Thyroid gland (tissue), 4 donors: ENCODE results near the gene TMEM263. TPM values are rescaled to one million over a fixed set of nuclear protein-coding genes. Genes with fewer than 3 reads are reported as not detected.
A peak's percentile ranks its signal among the peaks of the same experiment; 100 is the strongest.

Experiments
- DNase-seq, 2 donors: peaks; one replicate each; pipeline ENCODE4 v3.0.0-alpha.2; 2019
- H3K27ac ChIP-seq, 3 donors: fragments of 200-600 bp; sonication (generic); 1 replicate in 2 of 3; 2 replicates in 1 of 3; pipeline ENCODE4 v1.5.1; 2016 to 2019; ENCODE audit warnings: mild to moderate bottlenecking in 1 of 3, moderate library complexity in 1 of 3
- H3K27me3 ChIP-seq: fragments of 200-600 bp; sonication (generic); one replicate; pipeline ENCODE4 v1.5.1; 2019
- H3K36me3 ChIP-seq, 2 donors: fragments of 200-600 bp; sonication (generic); one replicate each; pipeline ENCODE4 v1.5.1; 2016 to 2019
- H3K4me1 ChIP-seq, 2 donors: fragments of 200-600 bp; sonication (generic); one replicate each; pipeline ENCODE4 v1.5.1; 2017 to 2019
- H3K4me3 ChIP-seq, 3 donors: fragments of 200-600 bp; sonication (generic); replicated peaks in 1 of 3; 1 replicate in 2 of 3; 2 replicates in 1 of 3; pipeline ENCODE4 v1.5.1; 2016; ENCODE audit warnings: mild to moderate bottlenecking in 1 of 3
- H3K9me3 ChIP-seq: fragments of 200-600 bp; sonication (generic); one replicate; pipeline ENCODE4 v1.5.1; 2017
- CTCF ChIP-seq, 6 experiments: fragments of 200-600 bp in 3 of 6; fragments of 450-650 bp in 3 of 6; sonication (generic) in 3 of 6; IDR thresholded peaks; one replicate each; pipeline ENCODE4 v1.5.1; 2016 to 2019; ENCODE audit warnings: antibody characterized with exemption in 6 of 6, mild to moderate bottlenecking in 2 of 6, inconsistent platforms in 1 of 6, moderate library complexity in 1 of 6
- POLR2A ChIP-seq, 2 donors: fragments of 450-650 bp; IDR thresholded peaks; one replicate each; pipeline ENCODE4 v1.6.1; 2017; ENCODE audit warnings: antibody characterized with exemption in 2 of 2, mild to moderate bottlenecking in 2 of 2, moderate library complexity in 1 of 2
- WGBS, 2 donors: methylation state at CpG; one replicate each; pipeline ENCODE4 v1.1.5; 2017; 5-methylcytosine and 5-hydroxymethylcytosine counted together
- intact Hi-C: fragments of 100-400 bp; cut with DNase I; formaldehyde crosslinking; loops from one replicate; pipeline ENCODE4 v1.15.1; 2023
- total RNA-seq, 4 donors: library from RNA; depleted of rRNA; stranded (reverse); fragments of >200 nt; gene quantifications; one replicate each; pipeline ENCODE4 v1.2.3, GENCODE V29; 2016

TMEM263 gene
- 10 to 100 TPM; 74.3 to 91.0 (median 81.9) TPM for total RNA-seq

- peak within 1 kb of the TSS; percentile 81 to 100 (median 97) for H3K27ac ChIP-seq
- peaks cover 0 to 4% of the 10 kb centered on the region in 2 donors for H3K36me3 ChIP-seq
- peaks cover 18 to 28% of the 10 kb centered on the region in 2 donors for H3K4me1 ChIP-seq
- no peaks in the 10 kb centered on the region for H3K27me3 ChIP-seq
- DNase-seq = peak; percentile 93 to 94
- TF ChIP-seq CTCF (IDR thresholded peaks at IDR 0.05) = peak in 1 of 6 experiments; percentile 13
- peak; percentile 94 to 97 for TF ChIP-seq POLR2A (IDR thresholded peaks at IDR 0.05)
- H3K4me3 ChIP-seq = peak within 1 kb of the TSS; percentile 16 to 99 (median 92)
- 0 to 1% methylated on average over 7 to 35 of the region's 88 CpGs for WGBS, 2 donors
- H3K9me3 ChIP-seq = no peaks in the 10 kb centered on the region
- intact Hi-C loops = loop anchor here (5.0 kb wide), 1 partner anchor 142 kb away; no protein-coding TSS in a partner anchor
These were observed at the start of gene TMEM263 for GRCh38 chr12:106955377-106956047. TSS of gene TMEM263 (plus strand) at chr12:106955907. CDS start at chr12:106967117, 11,210 bp downstream.

DNA sequence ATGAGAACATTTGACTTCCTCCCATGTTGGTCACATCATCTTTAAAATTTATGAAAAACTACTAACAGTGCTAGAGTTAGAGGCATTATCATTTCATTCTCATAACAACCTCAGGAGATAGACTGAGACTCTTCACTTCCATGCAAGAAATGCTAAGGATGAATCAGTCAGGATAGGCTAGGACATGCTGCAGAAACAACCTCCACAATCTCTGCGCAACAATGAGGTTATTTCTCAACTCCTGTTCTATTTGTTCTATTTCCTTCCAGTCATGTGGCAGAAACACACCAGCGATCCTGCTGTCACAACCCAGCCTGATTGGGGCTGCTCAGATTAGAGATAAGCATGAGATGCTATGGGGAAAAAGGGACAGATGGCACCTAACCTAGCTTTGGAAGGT is 49.0 kb upstream of the TMEM263 start:
- 80% methylated on average over 2 of the region's 2 CpGs for WGBS, 2 donors
- intact Hi-C loops = no loop called here
- no peaks in the 10 kb centered on the region for H3K27me3 ChIP-seq
- no peaks in the 10 kb centered on the region for H3K9me3 ChIP-seq
- TF ChIP-seq CTCF (IDR thresholded peaks at IDR 0.05) (no peak), POLR2A (IDR thresholded peaks at IDR 0.05) (no peak)
- H3K4me3 ChIP-seq = no peak overlapping the region
- H3K27ac ChIP-seq = no peak overlapping the region
- peaks cover 4% of the 10 kb centered on the region in 2 donors for H3K4me1 ChIP-seq
- no peak for DNase-seq
- H3K36me3 ChIP-seq = no peaks in the 10 kb centered on the region

GRCh38 chr12:106907411-106907810 is 48.3 kb upstream of the TMEM263 start:
- no peak for DNase-seq
- Histone ChIP-seq H3K27me3 (no peaks in the 10 kb centered on the region), H3K36me3 (no peaks in the 10 kb centered on the region), H3K4me3 (no peak overlapping the region), H3K27ac (no peak overlapping the region), H3K9me3 (no peaks in the 10 kb centered on the region), H3K4me1 (peaks cover 4% of the 10 kb centered on the region in 2 donors)
- WGBS, 2 donors = 82 to 83% methylated on average over 5 of the region's 5 CpGs
- TF ChIP-seq CTCF (IDR thresholded peaks at IDR 0.05) (no peak), POLR2A (IDR thresholded peaks at IDR 0.05) (no peak)
- intact Hi-C loops = no loop called here

- DNase-seq = no peak
- TF ChIP-seq POLR2A (IDR thresholded peaks at IDR 0.05) = no peak
- no peak for TF ChIP-seq CTCF (IDR thresholded peaks at IDR 0.05)
- intact Hi-C loops = no loop called here
- peaks cover 4% of the 10 kb centered on the region in 2 donors for H3K4me1 ChIP-seq
- 78 to 83% methylated on average over 4 of the region's 4 CpGs for WGBS, 2 donors
- H3K4me3 ChIP-seq = no peak overlapping the region
- H3K27me3 ChIP-seq = no peaks in the 10 kb centered on the region
- no peaks in the 10 kb centered on the region for H3K9me3 ChIP-seq
- no peak overlapping the region for H3K27ac ChIP-seq
- no peaks in the 10 kb centered on the region for H3K36me3 ChIP-seq
These were observed 47.9 kb upstream of the TMEM263 start for GRCh38 chr12:106907846-106908245.

DNA sequence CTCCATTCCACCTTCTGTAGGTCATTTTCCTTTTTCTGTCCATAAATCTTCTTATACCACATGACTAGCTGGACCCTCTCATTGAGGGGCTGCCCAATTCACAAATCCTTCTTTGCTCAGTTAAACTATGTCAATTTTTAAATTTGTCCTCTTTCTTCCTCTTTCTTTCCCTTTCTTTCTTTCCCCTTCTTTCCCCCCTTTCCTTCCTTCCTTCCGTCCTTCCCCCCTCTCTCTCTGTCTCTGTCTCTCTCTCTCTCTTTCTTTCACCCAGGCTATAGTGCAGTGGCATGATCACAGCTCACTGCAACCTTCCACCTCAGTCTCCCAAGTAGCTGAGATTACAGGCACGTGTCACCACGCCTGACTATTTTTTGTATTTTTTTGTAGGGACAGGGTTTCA is 47.1 kb upstream of the TMEM263 start:
- no peaks in the 10 kb centered on the region for H3K4me1 ChIP-seq
- no peak for DNase-seq
- no peak overlapping the region for H3K27ac ChIP-seq
- H3K36me3 ChIP-seq = no peaks in the 10 kb centered on the region
- H3K27me3 ChIP-seq = no peaks in the 10 kb centered on the region
- 86 to 89% methylated on average over 3 of the region's 3 CpGs for WGBS, 2 donors
- H3K9me3 ChIP-seq = no peaks in the 10 kb centered on the region
- intact Hi-C loops = no loop called here
- no peak overlapping the region for H3K4me3 ChIP-seq
- TF ChIP-seq CTCF (IDR thresholded peaks at IDR 0.05) (no peak), POLR2A (IDR thresholded peaks at IDR 0.05) (no peak)
